Liver (tissue), 3 donors: ENCODE data around the gene PCNX3.

ENCODE experiments used
- CTCF ChIP-seq: fragments of 150-350 bp; IDR thresholded peaks from 2 replicates; pipeline ENCODE4 v1.5.1; 2017; ENCODE audit warnings: improper control_type of control experiment, low read depth, low read length; ENCODE audit not compliant: missing input control
- FOXA1 ChIP-seq: IDR thresholded peaks from 2 replicates; pipeline ENCODE4 v1.6.1; 2016; ENCODE audit warnings: antibody characterized with exemption
- GABPA ChIP-seq, 2 donors: IDR thresholded peaks in 1 of 2; conservative IDR thresholded peaks in 1 of 2; 2 replicates each; pipeline ENCODE4 v1.6.1; 2016; ENCODE audit warnings: antibody characterized with exemption in 2 of 2, mild to moderate bottlenecking in 1 of 2, moderate library complexity in 1 of 2
- RAD21 ChIP-seq, 2 donors: IDR thresholded peaks; 2 replicates each; pipeline ENCODE4 v1.6.1; 2016; ENCODE audit warnings: antibody characterized with exemption in 2 of 2, mild to moderate bottlenecking in 2 of 2
- REST ChIP-seq: IDR thresholded peaks from 2 replicates; pipeline ENCODE4 v1.6.1; 2016; ENCODE audit warnings: antibody characterized with exemption, mild to moderate bottlenecking
- TAF1 ChIP-seq: conservative IDR thresholded peaks from 2 replicates; pipeline ENCODE4 v1.6.1; 2016; ENCODE audit warnings: antibody characterized with exemption, mild to moderate bottlenecking
- TF ChIP-seq, protein P1 (sequence below): IDR thresholded peaks from 2 replicates; pipeline ENCODE4 v1.6.1; 2016; ENCODE audit warnings: antibody characterized with exemption
- TF ChIP-seq, protein P2 (sequence below): IDR thresholded peaks from 2 replicates; pipeline ENCODE4 v1.6.1; 2016; ENCODE audit warnings: antibody characterized with exemption
- donor health status: healthy.
- donor health status: healthy.

- TF ChIP-seq RAD21 (IDR thresholded peaks at IDR 0.05) (no peak), CTCF (no peak), FOXA1 (no peak), GABPA (IDR thresholded peaks at IDR 0.05 in 1 of 2, conservative IDR thresholded peaks at IDR 0.05 in 1 of 2) (no peak), REST (no peak), TAF1 (no peak)
- TF ChIP-seq, protein P1, sequence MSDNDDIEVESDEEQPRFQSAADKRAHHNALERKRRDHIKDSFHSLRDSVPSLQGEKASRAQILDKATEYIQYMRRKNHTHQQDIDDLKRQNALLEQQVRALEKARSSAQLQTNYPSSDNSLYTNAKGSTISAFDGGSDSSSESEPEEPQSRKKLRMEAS = no peak
- TF ChIP-seq, protein P2, sequence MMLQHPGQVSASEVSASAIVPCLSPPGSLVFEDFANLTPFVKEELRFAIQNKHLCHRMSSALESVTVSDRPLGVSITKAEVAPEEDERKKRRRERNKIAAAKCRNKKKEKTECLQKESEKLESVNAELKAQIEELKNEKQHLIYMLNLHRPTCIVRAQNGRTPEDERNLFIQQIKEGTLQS = no peak
These were observed 18.9 kb downstream of the PCNX3 start for GRCh38 chr11:65634440-65634839.
